G401 (cell line): ENCODE results near the gene CYP51A1. TPM values are rescaled to one million over a fixed set of nuclear protein-coding genes. Genes with fewer than 3 reads are reported as not detected.
"Not testable (repeated sequence)": the region's sequence is repeated elsewhere in the genome, so short reads cannot be mapped to it uniquely, and the experiment has no call there.

Experiments
- DNase-seq: peaks from one replicate; pipeline ENCODE4 v3.0.0-alpha.2; 2015; ENCODE audit warnings: low spot score
- in situ Hi-C: cut with HindIII; loops from 2 replicates; pipeline ENCODE4 v1.10.0; 2016; ENCODE audit warnings: low sequenced_read_pairs, mixed read lengths
- total RNA-seq: library from RNA; depleted of rRNA; stranded (reverse); fragments of >200 nt; shearing (Covaris generic); gene quantifications from 2 replicates; pipeline ENCODE4 v1.2.3, GENCODE V29; 2014

Gene CYP51A1
- total RNA-seq, 1 experiment from 2014 or later, result 116 TPM

GRCh38 chr7:92133133-92133736 lies 1.0 kb downstream of the CYP51A1 start:
- in situ Hi-C loops, result no loop called here

GRCh38 chr7:92131764-92132330 lies 2.4 kb downstream of the CYP51A1 start:
- in situ Hi-C loops, result no loop called here
- DNase-seq, result no peak

More at GRCh38 chr7:92133133-92133736, 1.0 kb downstream of the CYP51A1 start:
- DNase-seq, result no peak

DNA sequence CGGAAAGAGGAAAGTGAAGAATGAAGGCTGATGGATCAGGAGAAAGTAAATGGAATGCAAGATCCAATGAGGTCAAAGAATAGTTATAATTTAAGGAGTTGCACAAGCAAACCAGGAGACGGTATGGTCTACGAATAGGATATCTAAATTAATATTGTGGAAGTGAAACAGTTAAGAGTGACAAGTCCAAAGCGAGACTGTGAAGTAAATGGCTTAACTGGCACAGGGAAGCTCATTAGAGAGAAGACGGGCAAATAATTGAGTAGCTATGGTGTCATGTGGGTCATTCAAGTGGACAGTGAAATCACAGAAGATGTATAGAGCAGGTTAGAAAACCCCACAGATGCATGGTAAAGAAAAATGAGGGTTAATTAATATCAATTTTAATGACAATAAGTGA lies 3.2 kb downstream of the CYP51A1 start:
- DNase-seq, result no peak
- in situ Hi-C loops, result no loop called here

- DNase-seq, result no peak
- in situ Hi-C loops, result no loop called here
Measured at GRCh38 chr7:92121681-92122080, 12.6 kb downstream of the CYP51A1 start.

DNA sequence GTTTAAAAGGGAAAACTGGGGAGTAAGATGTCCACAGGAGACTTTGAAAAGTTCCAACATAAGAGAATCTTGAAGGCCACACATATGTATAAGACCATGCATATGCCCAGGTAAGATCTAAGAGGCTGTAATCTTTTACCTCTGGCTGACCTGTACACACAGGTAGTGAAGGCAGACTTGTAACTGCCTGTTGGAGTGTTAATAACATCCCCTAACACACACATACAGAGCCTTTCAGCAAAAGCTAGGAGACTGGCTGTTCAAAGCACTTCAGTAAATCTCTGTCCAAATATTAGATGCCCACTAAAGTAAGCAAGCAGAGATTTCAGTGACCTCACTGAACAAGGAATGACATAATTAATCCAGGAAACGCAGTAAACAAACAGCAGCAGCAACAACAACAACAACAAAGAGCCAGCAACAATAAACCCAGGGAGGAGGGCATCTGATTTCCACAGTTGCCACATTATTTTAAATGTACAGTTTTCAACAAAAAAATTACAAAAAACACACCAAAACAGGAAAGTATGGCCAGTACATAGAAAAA lies 15.0 kb downstream of the CYP51A1 start:
- in situ Hi-C loops, result no loop called here
- DNase-seq, result no peak

DNA sequence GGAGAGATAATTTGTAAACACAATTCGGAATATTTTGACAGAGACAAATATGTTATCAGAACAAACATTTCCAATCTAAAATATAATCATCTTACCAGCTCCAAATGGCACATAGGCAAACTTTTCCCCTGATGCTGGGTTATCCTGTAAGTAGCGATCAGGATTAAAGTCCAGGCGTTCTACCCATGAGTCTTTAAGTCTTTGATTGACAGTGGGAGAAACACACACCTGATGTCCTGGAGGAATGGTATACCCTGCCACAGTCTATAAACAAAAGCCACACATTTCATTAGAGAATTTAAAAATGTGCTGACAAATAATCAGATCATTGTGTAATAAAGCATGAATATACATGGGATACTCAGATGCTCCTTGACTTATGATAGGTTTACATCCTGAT lies 17.3 kb downstream of the CYP51A1 start:
- in situ Hi-C loops, result no loop called here
- no peak for DNase-seq

- DNase-seq, result peak; percentile 69
- in situ Hi-C loops, result no loop called here
Measured at GRCh38 chr7:92115821-92116220, 18.5 kb downstream of the CYP51A1 start.

GRCh38 chr7:92110857-92111256 lies 23.4 kb downstream of the CYP51A1 start:
- no peak for DNase-seq
- in situ Hi-C loops, result no loop called here

- in situ Hi-C loops, result no loop called here
- no peak for DNase-seq
Measured at GRCh38 chr7:92108821-92109220, 25.5 kb downstream of the CYP51A1 start.

GRCh38 chr7:92102862-92103261 lies 31.4 kb downstream of the CYP51A1 start:
- DNase-seq, in situ Hi-C loops: not testable (repeated sequence)

DNA sequence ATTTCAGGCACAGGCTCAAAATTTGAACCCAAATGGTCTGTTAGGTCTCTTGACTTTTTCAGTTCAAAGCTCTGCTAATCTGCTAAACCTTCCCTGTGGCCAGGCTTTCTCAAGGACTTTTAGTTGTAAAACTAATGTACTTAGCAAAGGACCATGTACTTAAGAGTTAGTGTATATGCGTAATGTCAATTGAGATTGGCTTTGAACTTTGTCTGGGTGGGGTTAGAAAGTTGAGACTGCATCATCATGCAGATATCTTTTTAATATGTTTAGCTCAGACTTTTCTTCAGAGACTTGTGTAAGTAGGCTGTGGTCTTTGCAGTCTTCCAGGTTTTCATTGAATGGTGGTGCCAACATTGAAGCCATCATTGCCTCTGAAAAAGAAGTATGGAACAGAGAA lies 33.7 kb downstream of the CYP51A1 start:
- in situ Hi-C loops, result no loop called here
- no peak for DNase-seq

DNA sequence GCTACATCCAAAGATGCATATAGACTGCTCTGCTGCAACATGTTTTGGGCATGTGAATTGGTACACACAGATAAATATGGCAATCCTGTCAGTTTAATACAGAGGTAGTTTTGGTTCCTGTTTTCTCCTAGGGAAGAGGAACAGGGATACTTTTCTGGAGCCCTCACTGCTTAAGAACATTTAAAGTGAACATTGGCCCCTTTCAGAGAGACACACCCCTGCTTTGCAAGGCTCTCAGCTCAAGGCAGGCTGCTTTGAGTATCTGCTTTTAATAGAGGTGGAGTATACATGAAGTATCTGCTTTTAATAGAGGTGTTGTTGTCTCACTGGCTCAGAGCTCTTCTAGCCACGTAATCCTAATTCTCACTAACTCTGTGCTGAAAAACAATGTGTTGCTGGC lies 38.9 kb downstream of the CYP51A1 start:
- in situ Hi-C loops, result no loop called here
- DNase-seq, result no peak

GRCh38 chr7:92092210-92092609 lies 42.1 kb downstream of the CYP51A1 start:
- DNase-seq, result no peak
- in situ Hi-C loops, result no loop called here

- in situ Hi-C loops, result no loop called here
- DNase-seq, result no peak
Measured at GRCh38 chr7:92088266-92088665, 46.0 kb downstream of the CYP51A1 start.

DNA sequence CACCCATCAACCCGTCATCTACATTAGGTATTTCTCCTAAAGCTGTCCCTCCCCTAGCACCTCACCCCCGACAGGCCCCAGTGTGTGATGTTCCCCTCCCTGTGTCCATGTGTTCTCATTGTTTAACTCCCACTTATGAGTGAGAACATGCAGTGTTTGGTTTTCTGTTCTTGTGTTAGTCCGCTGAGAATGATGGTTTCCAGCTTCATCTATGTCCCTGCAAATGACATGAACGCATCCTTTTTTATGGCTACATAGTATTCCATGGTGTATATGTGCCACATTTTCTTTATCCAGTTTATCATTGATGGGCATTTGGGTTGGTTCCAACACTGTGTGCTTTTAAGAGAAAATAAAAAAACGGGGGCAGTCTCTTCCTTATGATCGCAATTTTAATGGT lies 50.4 kb downstream of the CYP51A1 start:
- DNase-seq, in situ Hi-C loops: not testable (repeated sequence)

GRCh38 chr7:92076509-92076908 lies 57.8 kb downstream of the CYP51A1 start:
- no peak for DNase-seq
- in situ Hi-C loops, result no loop called here

DNA sequence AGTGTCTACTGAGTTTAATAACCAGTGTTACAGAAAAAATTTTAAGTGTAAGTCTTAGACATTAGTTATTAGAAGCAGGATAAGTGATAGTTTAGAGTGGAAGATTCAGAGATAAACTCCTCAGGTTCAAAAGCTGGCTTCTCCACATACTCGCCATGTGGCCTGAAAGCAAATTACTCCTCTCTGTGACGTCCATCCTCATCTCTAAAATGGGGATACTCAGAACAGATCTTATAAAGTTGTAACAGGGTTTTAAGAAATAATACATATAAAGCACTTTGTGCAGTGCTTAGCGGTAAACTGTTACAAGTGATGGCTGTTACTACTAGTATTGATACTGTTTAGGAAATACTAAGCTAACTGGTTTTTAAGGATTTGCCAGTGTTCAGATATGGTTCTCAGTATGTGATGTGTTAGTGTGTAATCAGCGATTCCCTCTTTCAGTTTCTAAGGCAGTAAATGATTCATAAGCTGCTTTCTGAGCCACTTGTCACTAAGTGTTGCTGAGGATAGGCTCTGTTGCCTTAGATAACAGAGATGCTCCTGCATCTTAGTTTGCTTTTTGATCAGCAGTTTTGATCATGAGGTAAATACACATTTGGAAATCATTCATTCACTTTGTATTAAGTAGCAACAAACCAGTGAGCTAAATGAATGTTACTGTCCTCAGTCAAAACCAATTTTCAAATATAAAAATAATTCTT lies 58.7 kb downstream of the CYP51A1 start:
- DNase-seq, result no peak
- in situ Hi-C loops, result no loop called here

DNA sequence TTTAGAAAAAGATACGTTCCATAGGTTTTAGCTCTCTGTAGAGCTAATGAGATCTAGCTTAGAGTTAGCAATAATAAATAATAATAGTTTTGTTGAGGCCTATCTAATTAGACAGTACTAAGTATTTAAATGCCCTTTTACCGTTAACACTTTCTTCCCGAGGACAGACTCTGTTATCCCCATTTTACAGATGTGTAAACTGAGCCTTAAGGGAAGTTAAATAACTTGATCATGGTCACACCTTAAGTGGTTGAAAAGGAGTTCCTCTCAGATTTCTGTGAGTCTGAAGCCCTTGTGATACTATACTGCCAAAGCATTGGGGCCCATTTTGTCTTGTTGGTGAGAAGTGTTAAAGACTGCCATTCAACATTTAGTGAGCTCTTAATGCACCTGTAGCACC lies 61.6 kb downstream of the CYP51A1 start:
- DNase-seq, result no peak
- in situ Hi-C loops, result no loop called here

GRCh38 chr7:92072121-92072520 lies 62.2 kb downstream of the CYP51A1 start:
- in situ Hi-C loops, result no loop called here
- no peak for DNase-seq

GRCh38 chr7:92071032-92071431 lies 63.2 kb downstream of the CYP51A1 start:
- in situ Hi-C loops, result no loop called here
- no peak for DNase-seq
